SK-N-MC (cell line): ENCODE measurements around the gene MAML3.

Experiments
- DNase-seq: peaks from one replicate; pipeline ENCODE4 v3.0.0-alpha.2; 2011; ENCODE audit warnings: low read depth, low spot score
- H3K27ac ChIP-seq: fragments of 200-600 bp; sonication (generic); 2 replicates; pipeline ENCODE4 v1.5.1; 2016; ENCODE audit warnings: mixed run types
- H3K36me3 ChIP-seq: fragments of 200-600 bp; sonication (generic); 2 replicates; pipeline ENCODE4 v1.6.1; 2017; ENCODE audit warnings: antibody characterized with exemption, low read length, mixed read lengths; ENCODE audit not compliant: insufficient read depth
- H3K4me3 ChIP-seq: fragments of 200-600 bp; sonication (generic); 2 replicates; pipeline ENCODE4 v1.5.1; 2016
- H3K9ac ChIP-seq: fragments of 200-600 bp; sonication (generic); 2 replicates; pipeline ENCODE4 v1.8.0; 2017; ENCODE audit warnings: mixed run types, mixed read lengths; ENCODE audit not compliant: insufficient read length
- H3K9me3 ChIP-seq: fragments of 200-600 bp; sonication (generic); 2 replicates; pipeline ENCODE4 v1.6.1; 2017; ENCODE audit warnings: low read depth, mild to moderate bottlenecking, antibody characterized with exemption, low read length, moderate library complexity, mixed read lengths
- EZH2 ChIP-seq: fragments of 200-600 bp; sonication (generic); IDR thresholded peaks from one replicate; pipeline ENCODE4 v1.6.1; 2017; ENCODE audit warnings: antibody characterized with exemption
- FOXP2 ChIP-seq: optimal IDR thresholded peaks from 2 replicates; pipeline ENCODE3; 2011; ENCODE audit warnings: mild to moderate bottlenecking, moderate library complexity; ENCODE audit not compliant: insufficient read depth; ENCODE audit errors: extremely low read length, control extremely low read depth
- POLR2AphosphoS5 ChIP-seq: IDR thresholded peaks from 2 replicates; pipeline ENCODE4 v1.6.1; 2012; ENCODE audit warnings: mild to moderate bottlenecking, low read depth, low read length, borderline replicate concordance

The MAML3 gene

DNA sequence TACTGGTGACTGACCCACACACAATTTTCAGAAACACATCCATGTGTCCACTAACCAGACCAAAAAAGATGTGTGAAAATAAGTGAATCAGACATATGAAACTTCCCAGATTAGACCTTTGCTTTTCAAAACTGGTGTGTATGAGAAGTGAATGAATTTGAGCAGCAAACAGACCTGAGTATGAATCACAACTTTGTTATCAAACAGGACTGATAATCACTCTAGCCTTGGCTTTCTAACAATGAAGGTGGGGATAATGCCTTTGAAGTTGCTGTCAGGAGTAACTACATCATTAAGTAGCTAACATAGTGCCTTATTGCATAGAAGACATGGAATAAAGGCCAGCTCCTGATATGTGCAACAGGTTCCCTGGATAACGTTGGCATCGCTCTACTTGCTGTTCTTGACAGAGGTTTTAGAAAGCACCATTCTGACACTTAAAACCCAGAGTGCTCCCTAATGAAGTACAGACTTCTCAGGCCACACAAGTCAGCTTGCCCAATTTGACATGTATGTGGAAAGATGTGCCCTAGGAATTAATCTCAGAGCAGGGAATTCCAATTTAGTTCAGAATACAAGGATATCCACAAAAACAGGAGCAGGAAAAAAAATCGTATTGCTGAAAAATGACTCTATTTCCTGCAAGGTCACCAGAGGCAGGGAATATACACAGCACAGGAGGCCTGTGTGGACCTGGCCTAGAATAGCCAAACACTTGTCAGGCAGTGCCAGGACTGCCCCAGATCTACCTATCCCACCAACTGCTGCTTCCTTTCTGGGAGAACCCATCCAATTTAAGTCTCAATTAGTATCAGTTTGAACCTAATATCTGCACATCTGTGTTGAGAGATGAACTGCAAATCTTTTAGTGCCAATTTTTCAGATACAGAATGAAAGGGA, 87.7 kb downstream of the MAML3 start:
- Histone ChIP-seq H3K9ac (no peak overlapping the region), H3K36me3 (no peaks in the 10 kb centered on the region), H3K4me3 (no peak overlapping the region), H3K9me3 (no peaks in the 10 kb centered on the region), H3K27ac (no peak overlapping the region)
- DNase-seq, result no peak
- TF ChIP-seq FOXP2, result no peak
- no peak for TF ChIP-seq EZH2

GRCh38 chr4:140065393-140065792, 88.6 kb downstream of the MAML3 start:
- H3K36me3 ChIP-seq, result no peaks in the 10 kb centered on the region
- no peak overlapping the region for H3K9ac ChIP-seq
- TF ChIP-seq FOXP2, result no peak
- no peak for TF ChIP-seq EZH2
- TF ChIP-seq POLR2AphosphoS5, result no peak
- no peak overlapping the region for H3K27ac ChIP-seq
- H3K9me3 ChIP-seq, result no peaks in the 10 kb centered on the region
- no peak for DNase-seq
- H3K4me3 ChIP-seq, result no peak overlapping the region

GRCh38 chr4:140061659-140062289, 92.2 kb downstream of the MAML3 start:
- no peak overlapping the region for H3K27ac ChIP-seq
- TF ChIP-seq POLR2AphosphoS5, result no peak
- TF ChIP-seq EZH2, result no peak
- no peak for TF ChIP-seq FOXP2
- DNase-seq, result no peak

DNA sequence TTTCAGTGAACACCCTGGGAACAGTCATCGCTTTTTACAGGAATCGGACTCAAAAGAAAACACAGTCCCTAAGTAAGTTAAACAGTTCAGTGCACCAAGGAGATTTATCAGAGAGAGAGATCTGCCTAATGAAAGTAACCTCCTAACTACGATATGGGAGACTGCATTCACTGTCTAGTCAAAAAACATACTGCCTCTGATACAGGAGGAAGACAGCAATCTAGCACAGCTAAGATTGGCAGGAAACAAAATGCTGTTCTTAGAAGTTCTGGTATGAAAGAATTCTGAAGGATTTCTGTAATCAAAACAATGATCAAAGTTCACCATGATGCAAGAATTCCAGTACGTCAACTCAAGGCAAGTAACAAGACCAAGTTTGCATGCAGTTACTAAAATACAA, 92.8 kb downstream of the MAML3 start:
- TF ChIP-seq EZH2 (no peak), FOXP2 (no peak), POLR2AphosphoS5 (no peak)
- Histone ChIP-seq H3K4me3 (no peak overlapping the region), H3K9ac (no peak overlapping the region), H3K9me3 (no peaks in the 10 kb centered on the region), H3K36me3 (no peaks in the 10 kb centered on the region), H3K27ac (no peak overlapping the region)
- no peak for DNase-seq

More at GRCh38 chr4:140061659-140062289, 92.2 kb downstream of the MAML3 start:
- no peak overlapping the region for H3K9ac ChIP-seq
- H3K4me3 ChIP-seq, result no peak overlapping the region
- H3K36me3 ChIP-seq, result no peaks in the 10 kb centered on the region
- H3K9me3 ChIP-seq, result no peaks in the 10 kb centered on the region

GRCh38 chr4:140059159-140059558, 94.8 kb downstream of the MAML3 start:
- H3K9me3 ChIP-seq, result no peaks in the 10 kb centered on the region
- no peak overlapping the region for H3K4me3 ChIP-seq
- H3K36me3 ChIP-seq, result no peaks in the 10 kb centered on the region
- no peak for DNase-seq
- TF ChIP-seq EZH2, result no peak
- no peak for TF ChIP-seq POLR2AphosphoS5
- TF ChIP-seq FOXP2, result no peak
- no peak overlapping the region for H3K9ac ChIP-seq
- H3K27ac ChIP-seq, result no peak overlapping the region

- no peak for DNase-seq
- H3K9ac ChIP-seq, result no peak overlapping the region
- no peak overlapping the region for H3K27ac ChIP-seq
- no peaks in the 10 kb centered on the region for H3K9me3 ChIP-seq
- no peaks in the 10 kb centered on the region for H3K36me3 ChIP-seq
- no peak for TF ChIP-seq EZH2
- TF ChIP-seq FOXP2, result no peak
- no peak for TF ChIP-seq POLR2AphosphoS5
- no peak overlapping the region for H3K4me3 ChIP-seq
Observed at GRCh38 chr4:140057701-140058100, 96.3 kb downstream of the MAML3 start.

- no peak overlapping the region for H3K4me3 ChIP-seq
- no peak overlapping the region for H3K27ac ChIP-seq
- no peaks in the 10 kb centered on the region for H3K36me3 ChIP-seq
- no peak for TF ChIP-seq EZH2
- no peak for TF ChIP-seq POLR2AphosphoS5
- no peak for TF ChIP-seq FOXP2
- H3K9me3 ChIP-seq, result no peaks in the 10 kb centered on the region
- DNase-seq, result no peak
- H3K9ac ChIP-seq, result no peak overlapping the region
Observed at GRCh38 chr4:140056015-140056414, 98.0 kb downstream of the MAML3 start.

DNA sequence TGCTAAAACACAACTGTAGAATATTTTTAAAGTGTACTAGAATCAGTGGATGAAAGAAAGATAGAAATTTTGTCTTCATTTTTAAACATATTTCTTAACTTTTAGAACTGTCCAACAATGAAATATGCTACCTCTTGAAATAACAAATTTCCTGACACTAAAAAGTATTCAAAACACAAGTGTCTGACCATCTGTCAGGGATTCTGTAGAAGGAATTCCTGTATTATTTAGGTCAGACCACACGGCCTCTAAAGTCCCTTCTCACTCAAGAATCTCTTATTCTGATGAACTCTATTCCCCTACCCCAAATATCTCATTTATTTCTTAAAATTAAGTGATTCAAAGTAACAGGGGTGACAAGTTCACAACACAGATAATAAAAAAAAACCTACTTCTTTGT, 99.1 kb downstream of the MAML3 start:
- no peak for DNase-seq
- H3K36me3 ChIP-seq, result no peaks in the 10 kb centered on the region
- no peak overlapping the region for H3K4me3 ChIP-seq
- TF ChIP-seq POLR2AphosphoS5 (no peak), FOXP2 (no peak), EZH2 (no peak)
- H3K27ac ChIP-seq, result no peak overlapping the region
- H3K9ac ChIP-seq, result no peak overlapping the region
- H3K9me3 ChIP-seq, result no peaks in the 10 kb centered on the region

GRCh38 chr4:140053185-140053584, 100.8 kb downstream of the MAML3 start:
- Histone ChIP-seq H3K9me3 (no peaks in the 10 kb centered on the region), H3K4me3 (no peak overlapping the region), H3K9ac (no peak overlapping the region), H3K27ac (no peak overlapping the region), H3K36me3 (no peaks in the 10 kb centered on the region)
- TF ChIP-seq EZH2 (no peak), FOXP2 (no peak), POLR2AphosphoS5 (no peak)
- no peak for DNase-seq
